HT-29 (cell line): ENCODE measurements around the gene POU6F2. TPM values are rescaled to one million over a fixed set of nuclear protein-coding genes. Genes with fewer than 3 reads are reported as not detected.

ENCODE experiments used
- DNase-seq: peaks from one replicate; pipeline ENCODE4 v3.0.0-alpha.2; 2015; ENCODE audit warnings: low spot score
- total RNA-seq: library from RNA; depleted of rRNA; stranded (reverse); fragments of >200 nt; shearing (Covaris generic); gene quantifications from 2 replicates; pipeline ENCODE4 v1.2.3, GENCODE V29; 2014

Gene POU6F2
- total RNA-seq, 1 experiment from 2014 or later: not detected

GRCh38 chr7:39069031-39069430 lies 91.3 kb downstream of the POU6F2 start:
- DNase-seq: no peak

GRCh38 chr7:39069896-39070881 lies 92.5 kb downstream of the POU6F2 start:
- DNase-seq: no peak

- DNase-seq: no peak
Observed at GRCh38 chr7:39071116-39071515, 93.4 kb downstream of the POU6F2 start.

- peak; percentile 12 for DNase-seq
Observed at GRCh38 chr7:39073432-39073831, 95.7 kb downstream of the POU6F2 start.

GRCh38 chr7:39075210-39075609 lies 97.5 kb downstream of the POU6F2 start:
- DNase-seq: no peak

GRCh38 chr7:39083781-39084180 lies 106.1 kb downstream of the POU6F2 start:
- DNase-seq: no peak

- no peak for DNase-seq
Observed at GRCh38 chr7:39084349-39084748, 106.6 kb downstream of the POU6F2 start.

GRCh38 chr7:39085189-39085588 lies 107.5 kb downstream of the POU6F2 start:
- no peak for DNase-seq

- no peak for DNase-seq
Observed at GRCh38 chr7:39085590-39086049, 107.9 kb downstream of the POU6F2 start.

GRCh38 chr7:39086638-39087360 lies 109.1 kb downstream of the POU6F2 start:
- no peak for DNase-seq

- DNase-seq: no peak
Observed at GRCh38 chr7:39088730-39089593, 111.3 kb downstream of the POU6F2 start.

- no peak for DNase-seq
Observed at GRCh38 chr7:39091145-39091544, 113.4 kb downstream of the POU6F2 start.

- no peak for DNase-seq
Observed at GRCh38 chr7:39091774-39092173, 114.1 kb downstream of the POU6F2 start.

GRCh38 chr7:39094731-39095130 lies 117.0 kb downstream of the POU6F2 start:
- no peak for DNase-seq

GRCh38 chr7:39095875-39096619 lies 118.3 kb downstream of the POU6F2 start:
- DNase-seq: no peak

GRCh38 chr7:39098506-39098905 lies 120.8 kb downstream of the POU6F2 start:
- DNase-seq: no peak

GRCh38 chr7:39099146-39099545 lies 121.4 kb downstream of the POU6F2 start:
- DNase-seq: no peak

GRCh38 chr7:39100270-39100669 lies 122.6 kb downstream of the POU6F2 start:
- no peak for DNase-seq

GRCh38 chr7:39102234-39102633 lies 124.5 kb downstream of the POU6F2 start:
- DNase-seq: no peak

- no peak for DNase-seq
Observed at GRCh38 chr7:39105720-39106119, 128.0 kb downstream of the POU6F2 start.

GRCh38 chr7:39125846-39126245 lies 148.1 kb downstream of the POU6F2 start:
- DNase-seq: no peak
